Activated naive CD4-positive, alpha-beta T cell treated with anti-CD3 and anti-CD28 coated beads for 36 hours (primary cell): Measurements from ENCODE around the gene CCNJ. TPM values are rescaled to one million over a fixed set of nuclear protein-coding genes. Genes with fewer than 3 reads are reported as not detected.

Source experiments
- CTCF ChIA-PET: fragments of 350-600 bp; sonication (Branson Sonifier 250); formaldehyde crosslinking; loops from one replicate; lab custom pipeline; 2021; ENCODE audit warnings: antibody characterized with exemption; lab: Charles Lee
- DNase-seq: peaks from one replicate; pipeline ENCODE4 v3.0.0-alpha.2; 2020
- H3K27ac Mint-ChIP-seq: one replicate; pipeline ENCODE4 v1.8.0; 2021; ENCODE audit warnings: mild to moderate bottlenecking, mixed read lengths
- H3K27me3 Mint-ChIP-seq: one replicate; pipeline ENCODE4 v1.8.0; 2021; ENCODE audit warnings: low read depth, mixed read lengths
- H3K36me3 Mint-ChIP-seq: one replicate; pipeline ENCODE4 v1.8.0; 2021; ENCODE audit warnings: low read depth, mixed read lengths
- H3K4me1 Mint-ChIP-seq: one replicate; pipeline ENCODE4 v1.8.0; 2021; ENCODE audit warnings: low read depth, mixed read lengths
- H3K4me3 Mint-ChIP-seq: one replicate; pipeline ENCODE4 v1.8.0; 2021; ENCODE audit warnings: mild to moderate bottlenecking, moderate library complexity, mixed read lengths
- H3K9me3 Mint-ChIP-seq: one replicate; pipeline ENCODE4 v1.8.0; 2021; ENCODE audit warnings: mixed read lengths
- intact Hi-C: fragments of 100-400 bp; cut with micrococcal nuclease; formaldehyde crosslinking; loops from one replicate; pipeline ENCODE4 v1.15.1; 2023
- microRNA-seq: library from miRNA; unstranded; fragments of <30 nt; microRNA quantifications from one replicate; pipeline ENCODE4 v1.2.0, GENCODE V29; 2022; ENCODE audit warnings: borderline microRNAs expressed, borderline replicate concordance
- total RNA-seq, 2 experiments: library from RNA; stranded (reverse); gene quantifications; one replicate each; pipeline ENCODE4 v1.2.3, GENCODE V29; 2021

CCNJ gene
- total RNA-seq, 2 experiments from 2014 or later = 3.2 to 3.6 TPM

GRCh38 chr10:96096958-96097357 lies 53.6 kb downstream of the CCNJ start:
- CTCF ChIA-PET = no interaction called here
- H3K36me3 Mint-ChIP-seq = no peaks in the 10 kb centered on the region
- H3K4me3 Mint-ChIP-seq = no peak overlapping the region
- no peak for DNase-seq
- no peaks in the 10 kb centered on the region for H3K9me3 Mint-ChIP-seq
- peaks cover 64% of the 10 kb centered on the region for H3K27me3 Mint-ChIP-seq
- intact Hi-C loops = no loop called here
- no peaks in the 10 kb centered on the region for H3K4me1 Mint-ChIP-seq
- H3K27ac Mint-ChIP-seq = no peak overlapping the region

GRCh38 chr10:96097865-96098264 lies 54.5 kb downstream of the CCNJ start:
- peaks cover 66% of the 10 kb centered on the region for H3K27me3 Mint-ChIP-seq
- intact Hi-C loops = no loop called here

GRCh38 chr10:96107623-96108038 lies 64.2 kb downstream of the CCNJ start:
- H3K27ac Mint-ChIP-seq = no peak overlapping the region
- intact Hi-C loops = no loop called here

More at GRCh38 chr10:96097865-96098264, 54.5 kb downstream of the CCNJ start:
- no peak for DNase-seq
- Mint-ChIP-seq H3K36me3 (no peaks in the 10 kb centered on the region), H3K27ac (no peak overlapping the region), H3K9me3 (no peaks in the 10 kb centered on the region), H3K4me1 (no peaks in the 10 kb centered on the region), H3K4me3 (no peak overlapping the region)
- CTCF ChIA-PET = no interaction called here

More at GRCh38 chr10:96107623-96108038, 64.2 kb downstream of the CCNJ start:
- Mint-ChIP-seq H3K27me3 (peaks cover 70% of the 10 kb centered on the region), H3K4me3 (no peak overlapping the region), H3K9me3 (peaks cover 2% of the 10 kb centered on the region), H3K4me1 (no peaks in the 10 kb centered on the region), H3K36me3 (peaks cover 3% of the 10 kb centered on the region)
- no peak for DNase-seq
- CTCF ChIA-PET = no interaction called here

Small RNA genes within 50 kb of the gene (microRNA-seq; reads per million reads assigned to microRNA genes)
- 39.0 reads per million, percentile 47 among the genes with 10 or more reads in this experiment for gene MIR3157

Other genes starting within 250 kb of the CCNJ start
- gene CC2D2B, start 135.6 kb upstream of the CCNJ start, total RNA-seq = not detected
- gene ZNF518A, start 86.7 kb downstream of the CCNJ start, total RNA-seq = 10 to 100 TPM; 10.7 to 12.1 TPM
- not detected for gene BLNK, start 228.0 kb downstream of the CCNJ start, total RNA-seq